BJ (cell line): ENCODE results near the gene CKLF. TPM values are rescaled to one million over a fixed set of nuclear protein-coding genes. Genes with fewer than 3 reads are reported as not detected.

Experiments
- CTCF ChIA-PET: fragments of 350-600 bp; formaldehyde crosslinking; extraction: SDS; loops from one replicate; lab custom pipeline; 2021; ENCODE audit warnings: antibody characterized with exemption, inconsistent platforms; lab: Yijun Ruan, JAX
- POLR2A ChIA-PET: fragments of 300-600 bp; sonication (Branson Sonifier 250); formaldehyde crosslinking; extraction: SDS; loops from one replicate; lab custom pipeline; 2021; ENCODE audit warnings: antibody characterized with exemption; lab: Charles Lee
- DNase-seq: peaks from one replicate; pipeline ENCODE4 v3.0.0-alpha.2; 2011; ENCODE audit warnings: low read depth
- H3K27me3 ChIP-seq: 2 replicates; pipeline ENCODE4 v1.6.0; 2011; ENCODE audit warnings: low read length; ENCODE audit not compliant: control insufficient read depth, insufficient read depth
- H3K36me3 ChIP-seq: 2 replicates; pipeline ENCODE4 v1.5.1; 2011; ENCODE audit warnings: low read length; ENCODE audit not compliant: control insufficient read depth, insufficient read depth
- H3K4me3 ChIP-seq: 2 replicates; pipeline ENCODE4 v1.5.1; 2011; ENCODE audit warnings: low read depth, mild to moderate bottlenecking, control low read depth, low read length
- polyA plus RNA-seq: library from polyadenylated mRNA; depleted of rRNA; stranded (reverse); fragments of >200 nt; gene quantifications from 2 replicates; pipeline ENCODE4 v1.2.3, GENCODE V29; 2011
- TF ChIP-seq, protein P1 (sequence below): IDR thresholded peaks from 2 replicates; pipeline ENCODE4 v1.5.1; 2011; ENCODE audit warnings: low read depth, mild to moderate bottlenecking, control low read depth, inconsistent platforms, low read length, moderate library complexity; ENCODE audit not compliant: insufficient read depth

The CKLF gene
- polyA plus RNA-seq, 1 experiment: 60.8 TPM

DNA sequence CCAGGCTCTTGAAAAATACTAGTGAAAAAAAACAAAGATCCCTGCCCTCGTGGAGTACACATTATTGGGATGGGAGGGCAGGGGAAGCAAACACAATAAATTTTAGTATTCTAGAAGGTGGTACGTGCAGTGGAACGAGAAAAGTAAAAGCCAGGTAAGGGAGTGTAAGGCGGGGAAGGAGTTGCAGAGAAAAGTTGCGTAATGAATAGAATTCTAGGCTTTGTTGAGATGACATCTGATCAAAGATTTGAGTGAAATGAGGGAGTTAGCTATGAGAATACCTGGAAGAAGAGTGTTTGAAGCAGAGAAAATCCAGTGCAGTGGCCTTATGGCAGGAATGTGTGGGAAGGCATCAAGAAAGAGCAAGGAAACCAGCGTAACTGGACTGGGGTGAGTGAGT lies 2.1 kb downstream of the CKLF start:
- ChIA-PET POLR2A (no interaction called here), CTCF (interaction anchor here (1.2 to 4.1 kb wide), 2 partner anchors 11 to 21 kb away, joined by 3 to 13 read pairs; partner anchors contain the start of gene CMTM1)
- TF ChIP-seq, protein P1, sequence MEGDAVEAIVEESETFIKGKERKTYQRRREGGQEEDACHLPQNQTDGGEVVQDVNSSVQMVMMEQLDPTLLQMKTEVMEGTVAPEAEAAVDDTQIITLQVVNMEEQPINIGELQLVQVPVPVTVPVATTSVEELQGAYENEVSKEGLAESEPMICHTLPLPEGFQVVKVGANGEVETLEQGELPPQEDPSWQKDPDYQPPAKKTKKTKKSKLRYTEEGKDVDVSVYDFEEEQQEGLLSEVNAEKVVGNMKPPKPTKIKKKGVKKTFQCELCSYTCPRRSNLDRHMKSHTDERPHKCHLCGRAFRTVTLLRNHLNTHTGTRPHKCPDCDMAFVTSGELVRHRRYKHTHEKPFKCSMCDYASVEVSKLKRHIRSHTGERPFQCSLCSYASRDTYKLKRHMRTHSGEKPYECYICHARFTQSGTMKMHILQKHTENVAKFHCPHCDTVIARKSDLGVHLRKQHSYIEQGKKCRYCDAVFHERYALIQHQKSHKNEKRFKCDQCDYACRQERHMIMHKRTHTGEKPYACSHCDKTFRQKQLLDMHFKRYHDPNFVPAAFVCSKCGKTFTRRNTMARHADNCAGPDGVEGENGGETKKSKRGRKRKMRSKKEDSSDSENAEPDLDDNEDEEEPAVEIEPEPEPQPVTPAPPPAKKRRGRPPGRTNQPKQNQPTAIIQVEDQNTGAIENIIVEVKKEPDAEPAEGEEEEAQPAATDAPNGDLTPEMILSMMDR: no peak
- Histone ChIP-seq H3K4me3 (no peak overlapping the region), H3K27me3 (no peaks in the 10 kb centered on the region), H3K36me3 (no peaks in the 10 kb centered on the region; the same call in none of the 2 replicates)
- no peak for DNase-seq

DNA sequence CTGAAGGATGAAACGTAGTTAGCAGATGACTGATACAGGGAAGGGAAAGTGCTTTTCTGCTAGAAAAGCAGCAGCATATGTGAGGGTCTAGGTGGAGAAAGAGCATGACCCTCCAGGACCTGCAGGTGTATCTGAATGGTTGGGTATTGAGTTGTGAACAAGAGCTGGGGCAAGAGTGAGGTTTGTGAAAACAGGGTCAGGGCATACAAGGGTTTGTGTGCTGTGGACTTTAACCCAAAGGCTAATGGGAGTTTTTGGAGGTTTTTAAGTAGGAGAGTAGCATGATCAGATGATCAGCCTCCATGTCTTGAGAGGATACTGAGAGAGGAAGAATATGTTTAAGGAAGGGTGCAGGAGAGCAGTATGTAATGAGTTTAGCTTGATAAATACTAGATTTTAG lies 7.7 kb downstream of the CKLF start:
- H3K27me3 ChIP-seq: no peaks in the 10 kb centered on the region
- TF ChIP-seq, protein P1: no peak
- no peak overlapping the region for H3K4me3 ChIP-seq
- DNase-seq: no peak
- ChIA-PET POLR2A (no interaction called here), CTCF (interaction anchor here (0.6 to 1.8 kb wide), 3 partner anchors 8 to 37 kb away, joined by 3 to 4 read pairs (median 3); no protein-coding TSS in a partner anchor)
- H3K36me3 ChIP-seq: no peaks in the 10 kb centered on the region; the same call in none of the 2 replicates

DNA sequence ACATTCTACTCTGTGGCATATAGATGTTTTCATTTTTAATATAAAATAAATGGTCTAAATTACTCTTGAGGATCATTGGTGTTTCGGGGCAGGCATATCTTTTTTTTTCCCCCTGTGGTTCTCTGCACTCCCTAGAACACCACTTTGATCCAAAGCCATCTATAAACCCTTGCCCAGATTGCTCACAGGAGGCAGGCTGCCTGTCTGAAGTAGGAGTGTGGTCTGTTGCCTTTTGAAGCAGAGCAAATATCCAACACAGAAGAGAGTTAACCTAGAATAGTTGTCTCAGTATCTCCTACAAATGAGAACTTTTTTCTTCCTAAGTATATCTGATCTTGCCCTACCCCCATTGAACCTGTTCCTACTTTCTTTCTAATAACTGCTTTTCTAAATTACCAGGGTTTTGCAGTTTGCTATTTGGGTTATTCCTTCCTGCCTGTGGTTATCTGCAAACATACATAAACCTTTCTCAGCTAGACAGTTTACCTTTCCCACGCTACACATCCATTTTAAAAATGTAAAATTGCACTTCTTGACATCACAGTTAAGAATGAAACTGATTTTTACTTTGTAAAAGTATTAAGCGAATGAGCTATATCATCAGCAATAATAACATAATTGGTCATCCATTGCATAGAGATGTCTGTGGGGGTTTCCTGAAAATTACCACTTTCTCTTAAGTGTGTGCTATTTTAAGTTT lies 9.2 kb downstream of the CKLF start:
- Histone ChIP-seq H3K27me3 (no peaks in the 10 kb centered on the region), H3K4me3 (no peak overlapping the region), H3K36me3 (no peaks in the 10 kb centered on the region; the same call in none of the 2 replicates)
- ChIA-PET POLR2A (no interaction called here), CTCF (interaction anchor here (0.6 to 0.7 kb wide), 2 partner anchors 46 kb away, joined by 3 to 5 read pairs; no protein-coding TSS in a partner anchor)
- DNase-seq: no peak
- TF ChIP-seq, protein P1: no peak

DNA sequence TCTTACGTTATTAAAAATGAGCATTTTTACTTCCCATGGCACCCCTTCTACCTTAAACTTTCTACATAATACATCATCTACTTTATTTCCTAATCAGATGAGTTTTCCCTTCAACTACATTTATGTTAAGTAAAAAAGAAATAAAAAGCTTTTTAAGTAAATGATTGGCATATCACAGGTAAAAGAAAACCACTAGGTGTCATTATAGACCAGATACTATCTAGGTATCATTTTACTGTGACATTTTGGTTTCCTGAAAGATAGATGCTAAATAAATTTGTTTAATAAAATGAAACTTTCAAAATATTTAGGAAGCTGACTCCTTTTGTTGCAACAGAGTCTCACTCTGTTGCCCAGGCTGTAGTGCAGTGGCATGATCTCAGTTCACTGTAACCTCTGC lies 10.0 kb downstream of the CKLF start:
- CTCF ChIA-PET: interaction anchor here (0.6 to 1.5 kb wide), 5 partner anchors 10 to 155 kb away, joined by 3 to 5 read pairs (median 4); partner anchors contain the start of genes CKLF and CMTM2
- H3K36me3 ChIP-seq: peaks cover 2% of the 10 kb centered on the region
- POLR2A ChIA-PET: no interaction called here

DNA sequence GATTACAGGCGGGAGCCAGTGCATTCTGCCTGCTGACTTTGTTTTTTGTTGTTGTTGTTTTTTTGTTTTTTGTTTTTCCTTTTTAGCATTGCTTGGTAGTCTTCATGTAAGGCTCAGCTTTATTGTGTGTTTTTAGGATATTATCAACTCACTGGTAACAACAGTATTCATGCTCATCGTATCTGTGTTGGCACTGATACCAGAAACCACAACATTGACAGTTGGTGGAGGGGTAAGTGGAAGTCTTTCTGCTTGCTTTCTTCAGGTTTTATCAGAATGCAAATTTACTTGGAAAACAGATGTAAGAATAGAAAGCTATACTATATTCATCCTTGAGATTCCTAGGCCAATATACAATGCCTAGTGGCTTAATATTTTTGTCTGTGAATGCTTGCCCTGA lies 10.6 kb downstream of the CKLF start:
- DNase-seq: no peak
- Histone ChIP-seq H3K36me3 (peaks cover 2% of the 10 kb centered on the region; the same call in 1 of the 2 replicates), H3K27me3 (no peaks in the 10 kb centered on the region), H3K4me3 (no peak overlapping the region)
- TF ChIP-seq, protein P1: no peak
- CTCF ChIA-PET: interaction anchor here (0.8 to 1.5 kb wide), 4 partner anchors 11 to 156 kb away, joined by 4 read pairs; partner anchors contain the start of genes CKLF and CMTM2
- POLR2A ChIA-PET: no interaction called here

More for the DNA sequence above, 10.0 kb downstream of the CKLF start:
- H3K4me3 ChIP-seq: no peak overlapping the region
- no peak for DNase-seq
- TF ChIP-seq, protein P1: no peak
- no peaks in the 10 kb centered on the region for H3K27me3 ChIP-seq
